ENCODE results near the gene RNF44.

The RNF44 gene

GRCh38 chr5:176534640-176535039, 2.6 kb downstream of the RNF44 start:
- no peak for DNase-seq (ENCODE audit: low read depth)

GRCh38 chr5:176533894-176534611, 3.1 kb downstream of the RNF44 start:
- no peak for DNase-seq (ENCODE audit: low read depth)

GRCh38 chr5:176533390-176533789, 3.8 kb downstream of the RNF44 start:
- DNase-seq (ENCODE audit: low read depth) = no peak

DNA sequence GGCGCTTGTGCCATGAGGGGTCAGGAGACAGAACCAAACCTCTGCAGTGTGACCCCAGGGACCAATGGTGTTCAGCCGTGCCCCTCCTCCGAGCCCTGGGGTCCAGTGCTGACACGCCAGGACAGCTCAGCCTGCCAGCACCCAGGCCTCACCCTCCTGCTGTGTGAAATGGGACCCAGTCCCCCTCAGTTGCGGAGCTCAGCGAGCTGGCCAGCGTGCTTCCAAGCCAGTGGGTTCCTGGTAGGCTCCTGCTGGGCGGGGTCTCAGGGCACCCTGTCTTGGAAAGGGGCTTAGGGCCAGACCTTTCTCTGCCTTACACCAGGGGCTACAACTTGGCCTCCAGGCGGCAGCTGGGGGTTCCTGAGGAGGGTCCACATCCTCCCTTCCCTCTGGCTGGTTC, 4.4 kb downstream of the RNF44 start:
- no peak for DNase-seq (ENCODE audit: low read depth)

GRCh38 chr5:176531902-176532493, 5.2 kb downstream of the RNF44 start:
- no peak for DNase-seq (ENCODE audit: low read depth)

- no peak for DNase-seq (ENCODE audit: low read depth)
Observed at GRCh38 chr5:176530983-176531901, 6.0 kb downstream of the RNF44 start.

DNA sequence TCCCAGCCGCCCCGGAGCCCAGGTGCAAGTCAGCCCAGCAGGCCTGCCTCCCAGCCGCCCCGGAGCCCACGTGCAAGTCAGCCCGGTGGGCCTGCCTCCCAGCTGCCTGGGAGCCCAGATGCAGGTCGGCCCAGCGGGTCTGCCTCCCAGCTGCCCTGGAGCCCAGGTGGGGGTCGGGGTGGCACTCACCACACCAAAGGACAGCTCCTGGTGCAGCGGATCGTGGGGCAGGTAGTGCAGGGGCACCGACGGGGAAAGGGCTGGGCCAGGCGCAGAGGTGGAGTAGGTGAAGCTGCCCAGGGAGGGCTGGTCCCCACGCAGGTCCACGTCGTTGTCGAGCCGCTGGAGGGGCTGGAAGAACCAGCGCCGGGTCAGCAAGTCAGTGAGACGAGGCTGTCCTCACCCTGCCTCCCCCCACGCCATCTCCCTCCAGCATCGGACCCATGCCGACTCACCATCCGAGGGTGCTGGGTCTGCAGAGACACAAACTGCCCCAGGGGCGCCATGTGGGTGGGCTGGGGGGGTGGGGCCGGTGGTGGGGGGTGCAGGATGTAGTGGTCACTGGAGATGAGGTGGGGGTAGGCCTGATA, 6.7 kb downstream of the RNF44 start:
- DNase-seq (ENCODE audit: low read depth) = no peak

GRCh38 chr5:176529741-176530141, 7.5 kb downstream of the RNF44 start:
- DNase-seq (ENCODE audit: low read depth) = no peak

DNA sequence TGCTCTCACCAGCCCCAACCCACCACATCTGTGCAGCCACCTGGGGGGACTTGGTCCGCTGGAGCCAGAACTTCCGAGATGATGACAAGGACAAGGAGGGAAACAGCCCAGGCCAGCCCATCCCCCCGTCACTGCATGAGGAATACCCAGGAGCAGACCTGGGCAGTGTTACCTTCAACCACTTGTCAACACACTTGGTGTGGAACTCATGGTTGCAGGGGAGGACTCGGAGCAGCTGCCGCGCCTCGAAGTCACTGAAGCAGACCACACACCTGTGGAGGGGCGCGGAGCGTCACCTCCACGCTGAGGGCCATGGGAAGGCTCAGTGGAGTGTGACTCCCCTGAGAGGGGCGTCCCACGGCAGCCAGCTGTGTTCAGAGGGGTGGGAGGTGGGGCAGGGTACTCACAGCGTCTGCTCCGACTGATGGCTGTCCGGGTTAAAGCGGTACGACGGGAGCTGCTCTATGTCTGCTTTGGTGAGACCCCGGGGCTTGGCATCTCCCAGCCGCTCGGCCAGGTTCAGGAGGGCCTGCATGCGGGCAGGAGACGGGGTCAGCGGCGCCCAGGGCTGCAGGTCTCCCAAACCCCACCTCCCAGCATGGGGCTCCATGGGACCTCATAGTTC, 8.0 kb downstream of the RNF44 start:
- no peak for DNase-seq (ENCODE audit: low read depth)

GRCh38 chr5:176528761-176529115, 8.5 kb downstream of the RNF44 start:
- no peak for DNase-seq (ENCODE audit: low read depth)

DNA sequence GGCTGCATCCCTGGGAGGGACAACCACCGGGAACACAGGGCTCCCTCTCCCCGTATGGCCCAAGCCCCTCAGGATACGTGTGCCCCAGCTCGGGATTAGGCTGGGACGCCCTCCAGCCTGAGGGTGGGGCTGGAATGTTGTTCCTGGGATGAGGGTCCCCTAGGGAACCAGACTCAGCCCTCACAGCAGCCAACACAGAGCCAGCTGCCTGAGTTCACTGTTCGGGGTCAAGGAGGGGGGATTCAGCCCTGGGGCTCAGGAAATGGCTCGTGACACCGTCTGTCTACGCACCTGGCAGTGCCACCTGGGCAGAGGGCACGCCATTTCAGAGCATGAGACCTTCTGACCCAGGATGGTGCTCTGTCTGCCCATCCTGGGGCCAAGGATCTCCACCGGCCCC, 8.9 kb downstream of the RNF44 start:
- DNase-seq (ENCODE audit: low read depth) = no peak

GRCh38 chr5:176527246-176528222, 9.7 kb downstream of the RNF44 start:
- no peak for DNase-seq (ENCODE audit: low read depth)

GRCh38 chr5:176526462-176526861, 10.7 kb downstream of the RNF44 start:
- no peak for DNase-seq (ENCODE audit: low read depth)

DNA sequence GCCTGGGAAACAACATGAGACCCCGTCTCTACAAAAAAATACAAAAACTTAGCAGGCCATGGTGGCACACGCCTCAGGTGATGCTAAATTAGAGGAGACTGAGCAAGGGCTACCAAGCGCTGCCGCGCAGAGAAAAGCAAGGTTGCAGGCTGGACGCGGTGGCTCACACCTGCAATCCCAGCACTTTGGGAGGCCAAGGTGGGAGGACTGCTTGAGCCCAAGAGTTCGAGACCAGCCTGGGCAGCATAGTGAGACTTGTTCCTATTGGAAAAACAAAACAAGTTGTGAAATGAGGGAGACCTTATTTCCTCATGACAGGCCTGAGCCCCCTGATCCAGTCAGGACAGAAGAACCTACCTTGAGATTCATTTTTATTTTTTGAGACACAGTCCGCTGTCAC, 11.5 kb downstream of the RNF44 start:
- no peak for DNase-seq (ENCODE audit: low read depth)

DNA sequence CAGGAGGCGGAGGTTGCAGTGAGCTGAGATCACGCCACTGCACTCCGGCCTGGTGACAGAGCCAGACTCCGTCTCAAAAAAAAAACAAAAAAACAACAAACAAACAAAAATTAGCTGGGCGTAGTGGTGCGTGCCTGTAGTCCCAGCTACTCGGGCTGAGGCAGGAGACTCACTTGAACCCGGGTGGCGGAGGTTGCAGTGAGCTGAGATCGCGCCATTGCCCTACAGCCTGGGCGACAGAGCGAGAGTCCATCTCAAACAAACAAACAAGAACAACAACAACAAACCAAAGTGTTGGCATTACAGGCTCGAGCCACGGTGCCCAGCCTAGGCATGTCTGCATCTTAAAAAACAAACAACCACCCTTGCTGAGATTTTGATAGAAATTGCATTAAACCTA, 12.2 kb downstream of the RNF44 start:
- no peak for DNase-seq (ENCODE audit: low read depth)

DNA sequence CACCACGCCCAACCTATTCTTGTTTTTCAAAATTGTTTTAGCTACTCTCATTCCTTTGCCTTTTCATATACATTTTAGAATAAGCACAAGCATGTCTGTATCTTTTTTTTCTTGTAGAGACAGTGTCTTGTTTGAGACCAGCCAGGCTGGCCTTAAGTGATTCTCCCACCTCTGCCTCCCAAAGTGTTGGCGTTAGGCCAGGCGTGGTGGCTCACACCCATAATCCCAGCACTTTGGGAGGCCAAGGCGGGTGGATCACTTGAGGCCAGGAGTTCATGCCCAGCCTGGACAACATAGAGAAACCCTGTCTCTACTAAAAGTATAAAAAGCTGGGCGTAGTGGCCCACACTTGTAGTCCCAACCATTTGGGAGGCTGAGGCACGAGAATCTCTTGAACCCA, 13.1 kb downstream of the RNF44 start:
- DNase-seq (ENCODE audit: low read depth) = no peak

DNA sequence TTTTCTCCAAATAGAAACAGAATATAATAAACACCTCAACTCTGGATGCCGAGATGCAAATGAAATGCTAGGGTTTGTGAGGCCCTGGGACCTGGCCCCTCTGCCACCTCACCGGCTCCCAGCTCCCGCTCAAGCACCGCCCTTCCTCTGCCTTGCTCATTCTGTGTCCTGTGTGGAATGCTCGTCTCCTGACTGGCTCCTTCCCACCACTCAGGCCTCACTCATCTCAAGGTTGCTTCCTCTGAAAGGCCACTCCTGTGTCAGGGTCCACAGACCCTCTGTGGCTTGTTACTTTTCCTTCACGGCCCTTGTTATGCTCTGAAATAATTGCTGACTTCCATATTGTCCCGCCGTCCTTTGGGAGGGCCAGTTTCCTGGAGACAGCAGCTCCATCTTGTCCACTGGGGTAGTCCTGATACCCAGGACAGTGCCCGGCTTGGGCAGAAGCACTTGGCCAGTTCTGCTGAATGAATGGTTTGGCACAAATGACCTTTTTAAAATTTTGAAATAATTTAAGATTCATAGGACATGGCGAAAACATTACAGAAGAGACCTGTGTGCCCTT, 15.4 kb downstream of the RNF44 start:
- no peak for DNase-seq (ENCODE audit: low read depth)

DNA sequence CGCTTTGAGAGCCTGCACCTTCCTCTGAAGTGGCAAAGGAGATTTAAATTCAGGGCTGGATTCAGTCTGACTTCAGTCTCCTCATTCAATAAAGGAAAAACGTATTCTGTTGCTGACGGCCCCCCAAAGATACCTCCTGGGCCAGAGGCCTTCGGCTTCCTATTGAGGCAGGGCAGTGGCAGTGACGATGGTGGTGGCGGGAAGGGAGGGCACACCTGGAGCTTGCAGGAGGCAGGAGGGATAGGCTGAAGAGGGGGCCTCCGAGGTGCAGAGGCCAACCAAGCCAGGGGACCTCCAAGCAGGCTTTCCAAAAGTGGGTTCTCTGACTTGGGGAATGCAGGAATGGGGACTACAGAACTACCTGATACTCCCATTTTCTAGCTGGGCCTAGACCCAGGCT, 15.9 kb downstream of the RNF44 start:
- DNase-seq (ENCODE audit: low read depth) = no peak

DNA sequence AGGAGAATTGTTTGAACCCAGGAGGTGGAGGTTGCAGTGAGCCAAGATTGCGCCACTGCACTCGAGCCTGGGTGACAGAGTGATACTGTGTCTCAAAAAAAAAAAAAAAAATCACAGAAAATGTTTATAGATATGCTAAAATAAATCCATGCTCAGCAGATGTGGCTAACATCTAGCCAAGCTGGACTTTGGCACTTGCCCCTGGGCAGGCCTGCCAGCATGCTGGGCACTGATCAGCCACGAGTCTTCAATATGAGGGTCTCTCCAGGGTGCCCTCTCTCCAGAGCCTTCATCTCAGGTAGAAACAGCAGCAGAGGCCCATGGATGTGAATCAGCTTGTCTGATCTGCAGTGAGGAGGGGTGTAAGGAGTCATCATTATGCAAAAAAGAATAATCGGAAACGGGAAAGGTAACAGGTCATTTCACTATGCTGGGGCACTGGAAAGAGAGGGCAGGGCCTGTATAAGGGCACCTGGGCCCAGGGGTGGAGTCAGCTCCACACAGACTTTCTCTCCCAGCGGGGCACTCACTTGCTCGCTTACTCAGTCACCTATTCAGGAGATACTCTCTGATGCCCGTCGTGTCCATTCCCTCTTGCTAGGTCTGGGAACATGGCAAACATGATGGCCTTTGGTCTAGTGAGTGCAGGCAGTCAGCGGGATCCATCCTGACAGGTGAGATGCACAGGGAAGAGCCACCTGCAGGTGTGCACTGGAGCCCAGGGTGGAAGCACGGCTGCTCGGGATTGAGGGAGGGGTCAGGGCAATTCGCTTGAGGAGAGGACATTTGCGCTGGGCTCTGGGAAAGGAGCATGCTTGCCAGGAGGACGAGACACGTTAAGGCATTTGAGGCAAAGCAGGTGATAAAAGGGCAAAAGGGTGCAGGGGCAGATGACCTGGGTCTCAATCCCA, 17.1 kb downstream of the RNF44 start:
- DNase-seq (ENCODE audit: low read depth) = no peak

Measured in activated T-cell treated with anti-CD3 and anti-CD28 coated beads for 1 hour (primary cell).